ENCODE data around the gene MYOF.

MYOF gene

GRCh38 chr10:93437946-93438612, 44.1 kb downstream of the MYOF start:
- no peak for FAIRE-seq
- DNase-seq (ENCODE audit: insufficient read length, low spot score): no peak

DNA sequence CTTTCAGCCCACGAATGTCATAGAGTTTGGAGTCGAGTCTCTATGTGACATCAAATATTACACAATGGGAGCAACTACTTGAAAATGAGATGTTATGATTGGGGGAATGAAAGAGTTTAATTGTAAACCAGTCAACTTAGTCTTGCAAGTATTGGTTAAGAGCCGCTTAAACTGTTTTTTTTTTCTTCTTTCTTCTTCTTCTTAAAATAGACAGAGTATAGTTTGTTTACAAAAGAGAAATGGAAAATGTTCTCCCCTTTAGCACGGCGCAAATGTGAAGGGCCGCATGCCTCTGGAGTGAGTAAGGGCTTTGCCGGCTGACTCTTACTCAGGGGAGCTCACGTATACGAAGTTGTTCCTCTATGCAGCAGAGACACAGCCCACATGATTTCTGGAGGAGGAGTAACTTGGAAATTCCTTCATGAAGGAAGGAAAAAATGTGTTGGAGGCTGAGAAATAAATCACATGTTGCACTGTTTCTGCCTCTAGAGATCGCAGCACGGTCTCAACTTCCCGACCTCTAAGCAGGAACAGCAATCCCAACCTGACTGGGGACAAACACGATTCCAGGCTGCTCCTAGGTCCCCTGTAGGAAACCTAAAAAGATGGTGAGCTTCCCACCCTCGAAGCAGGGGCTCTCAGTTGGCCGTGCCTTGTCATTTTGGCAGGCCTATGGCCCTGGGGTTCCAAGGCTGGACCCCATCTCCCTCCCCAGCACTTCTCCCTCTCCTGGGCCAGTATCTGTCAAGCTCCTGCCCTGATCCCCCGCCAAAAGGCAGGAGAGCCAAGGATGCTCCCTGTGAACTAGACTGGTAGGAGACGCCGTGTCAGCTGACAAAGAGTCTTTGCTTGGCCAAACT, 44.8 kb downstream of the MYOF start:
- DNase-seq (ENCODE audit: insufficient read length, low spot score) (no peak), FAIRE-seq (no peak)
- TF ChIP-seq, protein P1, sequence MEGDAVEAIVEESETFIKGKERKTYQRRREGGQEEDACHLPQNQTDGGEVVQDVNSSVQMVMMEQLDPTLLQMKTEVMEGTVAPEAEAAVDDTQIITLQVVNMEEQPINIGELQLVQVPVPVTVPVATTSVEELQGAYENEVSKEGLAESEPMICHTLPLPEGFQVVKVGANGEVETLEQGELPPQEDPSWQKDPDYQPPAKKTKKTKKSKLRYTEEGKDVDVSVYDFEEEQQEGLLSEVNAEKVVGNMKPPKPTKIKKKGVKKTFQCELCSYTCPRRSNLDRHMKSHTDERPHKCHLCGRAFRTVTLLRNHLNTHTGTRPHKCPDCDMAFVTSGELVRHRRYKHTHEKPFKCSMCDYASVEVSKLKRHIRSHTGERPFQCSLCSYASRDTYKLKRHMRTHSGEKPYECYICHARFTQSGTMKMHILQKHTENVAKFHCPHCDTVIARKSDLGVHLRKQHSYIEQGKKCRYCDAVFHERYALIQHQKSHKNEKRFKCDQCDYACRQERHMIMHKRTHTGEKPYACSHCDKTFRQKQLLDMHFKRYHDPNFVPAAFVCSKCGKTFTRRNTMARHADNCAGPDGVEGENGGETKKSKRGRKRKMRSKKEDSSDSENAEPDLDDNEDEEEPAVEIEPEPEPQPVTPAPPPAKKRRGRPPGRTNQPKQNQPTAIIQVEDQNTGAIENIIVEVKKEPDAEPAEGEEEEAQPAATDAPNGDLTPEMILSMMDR (IDR thresholded peaks at IDR 0.05; ENCODE audit: insufficient read depth, missing control alignments): no peak

More at GRCh38 chr10:93437946-93438612, 44.1 kb downstream of the MYOF start:
- TF ChIP-seq, protein P1 (IDR thresholded peaks at IDR 0.05; ENCODE audit: insufficient read depth, missing control alignments): no peak

DNA sequence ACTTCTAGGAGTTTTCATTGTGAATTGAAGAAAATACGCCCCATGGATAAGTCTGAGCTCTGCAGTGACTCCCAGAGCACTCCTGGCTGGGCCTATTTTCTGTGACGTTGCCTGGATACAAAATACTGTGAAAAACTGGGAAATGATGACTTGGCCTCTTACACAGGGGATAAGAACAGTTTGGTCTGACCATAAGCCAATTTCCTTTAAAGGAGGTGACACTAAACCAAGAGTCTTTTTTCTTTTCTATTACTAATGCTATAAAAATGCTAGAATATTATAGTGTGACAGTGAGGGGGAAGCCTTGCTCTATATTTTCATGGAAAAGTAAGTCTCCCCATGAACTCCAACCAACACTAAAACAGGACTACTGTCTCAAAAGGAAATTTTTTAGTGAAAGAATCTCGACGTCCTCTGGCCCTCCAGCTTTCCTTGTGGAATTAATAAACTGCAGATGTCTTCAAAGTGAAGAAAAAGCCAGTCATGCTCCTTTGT, 45.5 kb downstream of the MYOF start:
- FAIRE-seq (no peak), DNase-seq (ENCODE audit: insufficient read length, low spot score) (no peak)
- TF ChIP-seq, protein P1 (IDR thresholded peaks at IDR 0.05; ENCODE audit: insufficient read depth, missing control alignments): no peak

- TF ChIP-seq, protein P1 (IDR thresholded peaks at IDR 0.05; ENCODE audit: insufficient read depth, missing control alignments): no peak
- FAIRE-seq: no peak
- DNase-seq (ENCODE audit: insufficient read length, low spot score): no peak
Observed at GRCh38 chr10:93435621-93436397, 46.3 kb downstream of the MYOF start.

GRCh38 chr10:93434991-93435491, 47.1 kb downstream of the MYOF start:
- DNase-seq (ENCODE audit: insufficient read length, low spot score): no peak
- no peak for FAIRE-seq
- TF ChIP-seq, protein P1 (IDR thresholded peaks at IDR 0.05; ENCODE audit: insufficient read depth, missing control alignments): no peak

DNA sequence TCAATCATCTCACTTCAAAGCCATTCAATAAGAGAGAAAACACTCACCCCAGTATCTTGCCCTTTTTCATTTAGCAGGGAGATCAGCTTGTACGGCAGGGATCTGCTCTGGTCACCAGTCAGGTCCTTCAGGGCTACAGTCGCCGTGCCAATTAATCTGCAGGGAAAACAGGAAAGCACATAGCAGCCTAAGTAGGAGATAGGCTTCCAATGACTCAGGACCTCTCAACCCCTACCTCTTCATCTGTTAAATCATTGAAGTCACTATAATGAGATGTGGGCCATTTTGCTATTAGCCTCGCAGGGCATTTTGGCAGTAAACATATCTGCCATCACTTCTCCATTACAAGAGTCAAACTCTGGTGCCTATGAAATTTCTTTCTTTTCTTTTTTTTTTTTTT, 50.8 kb downstream of the MYOF start:
- no peak for FAIRE-seq

More for the DNA sequence above, 50.8 kb downstream of the MYOF start:
- TF ChIP-seq, protein P1 (IDR thresholded peaks at IDR 0.05; ENCODE audit: insufficient read depth, missing control alignments): no peak
- DNase-seq (ENCODE audit: insufficient read length, low spot score): no peak

Measured in D721Med (cell line).